ENCODE measurements around the gene PRDM12. TPM values are rescaled to one million over a fixed set of nuclear protein-coding genes. Genes with fewer than 3 reads are reported as not detected.

Gene PRDM12
- total RNA-seq, 4 donors from 2014 or later = not detected

GRCh38 chr9:130720762-130721161, 56.4 kb downstream of the PRDM12 start:
- Histone ChIP-seq H3K9me3 (no peaks in the 10 kb centered on the region), H3K27me3 (no peaks in the 10 kb centered on the region), H3K36me3 (no peaks in the 10 kb centered on the region), H3K27ac (replicated peaks in 1 of 4) (no peak overlapping the region), H3K4me1 (peaks cover 13 to 28% (median 22%) of the 10 kb centered on the region in 4 donors), H3K4me3 (no peak overlapping the region)
- WGBS = 95% methylated on average over 10 of the region's 10 CpGs
- intact Hi-C loops (cut with DNase I) = no loop called here
- DNase-seq (ENCODE audit: extremely low spot score) = no peak
- TF ChIP-seq POLR2A (IDR thresholded peaks at IDR 0.05; ENCODE audit: low read depth) = no peak
- TF ChIP-seq, protein P1, sequence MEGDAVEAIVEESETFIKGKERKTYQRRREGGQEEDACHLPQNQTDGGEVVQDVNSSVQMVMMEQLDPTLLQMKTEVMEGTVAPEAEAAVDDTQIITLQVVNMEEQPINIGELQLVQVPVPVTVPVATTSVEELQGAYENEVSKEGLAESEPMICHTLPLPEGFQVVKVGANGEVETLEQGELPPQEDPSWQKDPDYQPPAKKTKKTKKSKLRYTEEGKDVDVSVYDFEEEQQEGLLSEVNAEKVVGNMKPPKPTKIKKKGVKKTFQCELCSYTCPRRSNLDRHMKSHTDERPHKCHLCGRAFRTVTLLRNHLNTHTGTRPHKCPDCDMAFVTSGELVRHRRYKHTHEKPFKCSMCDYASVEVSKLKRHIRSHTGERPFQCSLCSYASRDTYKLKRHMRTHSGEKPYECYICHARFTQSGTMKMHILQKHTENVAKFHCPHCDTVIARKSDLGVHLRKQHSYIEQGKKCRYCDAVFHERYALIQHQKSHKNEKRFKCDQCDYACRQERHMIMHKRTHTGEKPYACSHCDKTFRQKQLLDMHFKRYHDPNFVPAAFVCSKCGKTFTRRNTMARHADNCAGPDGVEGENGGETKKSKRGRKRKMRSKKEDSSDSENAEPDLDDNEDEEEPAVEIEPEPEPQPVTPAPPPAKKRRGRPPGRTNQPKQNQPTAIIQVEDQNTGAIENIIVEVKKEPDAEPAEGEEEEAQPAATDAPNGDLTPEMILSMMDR (IDR thresholded peaks at IDR 0.05) = no peak
- no peak for TF ChIP-seq EP300 (IDR thresholded peaks at IDR 0.05)
- TF ChIP-seq POLR2AphosphoS5 (IDR thresholded peaks at IDR 0.05) = no peak

GRCh38 chr9:130728721-130729120, 64.3 kb downstream of the PRDM12 start:
- Histone ChIP-seq H3K27me3 (no peaks in the 10 kb centered on the region), H3K27ac (replicated peaks in 1 of 4) (no peak overlapping the region), H3K36me3 (no peaks in the 10 kb centered on the region), H3K4me3 (no peak overlapping the region), H3K4me1 (peaks cover 17 to 20% (median 19%) of the 10 kb centered on the region in 4 donors), H3K9me3 (no peaks in the 10 kb centered on the region)
- DNase-seq (ENCODE audit: extremely low spot score) = no peak
- intact Hi-C loops (cut with DNase I) = no loop called here
- TF ChIP-seq, protein P1 (IDR thresholded peaks at IDR 0.05) = no peak
- 70% methylated on average over 3 of the region's 3 CpGs for WGBS

DNA sequence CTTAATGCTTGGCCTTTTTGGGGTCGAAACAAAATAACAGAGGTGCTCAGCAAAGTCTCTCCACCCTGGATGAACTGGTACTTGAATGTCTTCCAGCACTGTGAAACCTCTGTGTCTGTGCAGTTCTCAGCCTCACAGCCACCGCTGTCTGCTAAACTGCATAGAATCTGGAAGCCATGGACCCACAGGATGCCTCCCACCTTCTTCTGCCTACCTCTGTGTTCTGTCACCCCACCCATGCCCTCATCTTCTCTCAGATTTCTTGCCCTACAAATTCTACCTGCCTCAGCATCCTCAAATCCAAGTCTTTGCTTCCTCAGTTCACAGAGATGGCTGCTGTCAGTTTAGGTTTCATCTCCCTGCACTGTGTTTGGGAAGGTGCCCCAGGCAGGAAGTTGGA, 64.8 kb downstream of the PRDM12 start:
- no peak overlapping the region for H3K27ac ChIP-seq (replicated peaks in 1 of 4)
- no peaks in the 10 kb centered on the region for H3K9me3 ChIP-seq
- WGBS = 94% methylated on average over 2 of the region's 2 CpGs
- TF ChIP-seq POLR2A (IDR thresholded peaks at IDR 0.05; ENCODE audit: low read depth) = no peak
- no peak for TF ChIP-seq POLR2AphosphoS5 (IDR thresholded peaks at IDR 0.05)
- TF ChIP-seq EP300 (IDR thresholded peaks at IDR 0.05) = no peak
- TF ChIP-seq, protein P1 (IDR thresholded peaks at IDR 0.05) = no peak
- intact Hi-C loops (cut with DNase I) = no loop called here
- no peaks in the 10 kb centered on the region for H3K27me3 ChIP-seq
- no peak for DNase-seq (ENCODE audit: extremely low spot score)
- no peak overlapping the region for H3K4me3 ChIP-seq
- no peaks in the 10 kb centered on the region for H3K36me3 ChIP-seq
- H3K4me1 ChIP-seq = peaks cover 18 to 20% (median 20%) of the 10 kb centered on the region in 4 donors

GRCh38 chr9:130731355-130731754, 67.0 kb downstream of the PRDM12 start:
- Histone ChIP-seq H3K27me3 (no peaks in the 10 kb centered on the region), H3K4me3 (no peak overlapping the region), H3K9me3 (no peaks in the 10 kb centered on the region), H3K36me3 (no peaks in the 10 kb centered on the region), H3K27ac (replicated peaks in 1 of 4) (no peak overlapping the region), H3K4me1 (peaks cover 19 to 20% (median 20%) of the 10 kb centered on the region in 4 donors)
- 81% methylated on average over 2 of the region's 2 CpGs for WGBS
- TF ChIP-seq EP300 (IDR thresholded peaks at IDR 0.05) = no peak
- TF ChIP-seq, protein P1 (IDR thresholded peaks at IDR 0.05) = no peak
- no peak for TF ChIP-seq POLR2A (IDR thresholded peaks at IDR 0.05; ENCODE audit: low read depth)
- TF ChIP-seq POLR2AphosphoS5 (IDR thresholded peaks at IDR 0.05) = no peak
- intact Hi-C loops (cut with DNase I) = no loop called here
- no peak for DNase-seq (ENCODE audit: extremely low spot score)

DNA sequence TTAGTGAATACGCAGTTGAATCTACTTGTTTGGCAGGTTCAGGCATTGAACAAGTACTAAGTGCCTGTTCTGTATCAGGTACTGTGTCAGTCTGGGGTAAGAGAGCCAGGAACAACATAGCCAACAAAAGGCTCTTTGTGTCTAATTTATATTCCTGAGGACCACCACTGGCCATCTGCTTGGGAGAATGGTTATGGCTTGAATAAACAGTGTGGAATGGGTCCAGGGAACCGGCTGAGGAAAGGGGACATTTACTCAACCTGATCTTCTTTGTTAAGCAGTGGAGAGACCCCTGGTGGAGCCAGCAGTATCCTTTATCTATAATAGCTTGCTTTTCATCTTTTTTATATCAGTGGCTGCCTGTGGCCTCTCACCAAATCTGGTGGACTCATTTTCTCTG, 67.7 kb downstream of the PRDM12 start:
- H3K27me3 ChIP-seq = no peaks in the 10 kb centered on the region
- intact Hi-C loops (cut with DNase I) = no loop called here
- whole genome bisulfite sequencing = 58% methylated on average over 2 of the region's 2 CpGs
- H3K27ac ChIP-seq (replicated peaks in 1 of 4) = no peak overlapping the region
- TF ChIP-seq POLR2AphosphoS5 (IDR thresholded peaks at IDR 0.05) = no peak
- TF ChIP-seq, protein P1 (IDR thresholded peaks at IDR 0.05) = no peak
- TF ChIP-seq POLR2A (IDR thresholded peaks at IDR 0.05; ENCODE audit: low read depth) = no peak
- no peak overlapping the region for H3K4me3 ChIP-seq
- no peaks in the 10 kb centered on the region for H3K9me3 ChIP-seq
- DNase-seq (ENCODE audit: extremely low spot score) = no peak
- H3K4me1 ChIP-seq = peaks cover 19 to 20% (median 20%) of the 10 kb centered on the region in 4 donors
- H3K36me3 ChIP-seq = no peaks in the 10 kb centered on the region
